Stimulated activated CD8-positive, alpha-beta memory T cell treated with anti-CD3 and anti-CD28 coated beads, Interleukin-4, amount 100 ng/mL, for 1 hour (primary cell): ENCODE results near the gene PLXNB1.

ENCODE experiments used
- DNase-seq, 2 donors: peaks; one replicate each; pipeline ENCODE4 v3.0.0-alpha.2; 2020; ENCODE audit warnings: low read depth in 2 of 2, low spot score in 1 of 2

The PLXNB1 gene

DNA sequence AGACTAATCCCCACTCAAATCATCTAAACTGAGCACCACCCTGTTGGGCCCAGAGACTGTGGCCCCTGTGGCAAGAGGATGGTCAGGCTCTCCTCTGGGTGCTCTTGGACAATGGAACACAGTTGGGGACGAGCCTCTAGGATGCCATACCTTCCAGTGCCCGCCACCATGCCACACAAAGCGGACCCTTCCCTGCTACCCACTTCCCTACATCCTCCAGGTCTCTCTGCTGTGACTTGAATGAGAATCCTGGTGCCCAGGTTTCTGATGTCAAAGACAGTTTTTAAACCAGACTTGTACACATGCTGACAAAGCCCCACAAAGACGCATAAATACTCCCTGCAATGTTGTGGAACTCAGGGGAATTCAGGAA, 5.3 kb upstream of the PLXNB1 start:
- DNase-seq, result no peak

DNA sequence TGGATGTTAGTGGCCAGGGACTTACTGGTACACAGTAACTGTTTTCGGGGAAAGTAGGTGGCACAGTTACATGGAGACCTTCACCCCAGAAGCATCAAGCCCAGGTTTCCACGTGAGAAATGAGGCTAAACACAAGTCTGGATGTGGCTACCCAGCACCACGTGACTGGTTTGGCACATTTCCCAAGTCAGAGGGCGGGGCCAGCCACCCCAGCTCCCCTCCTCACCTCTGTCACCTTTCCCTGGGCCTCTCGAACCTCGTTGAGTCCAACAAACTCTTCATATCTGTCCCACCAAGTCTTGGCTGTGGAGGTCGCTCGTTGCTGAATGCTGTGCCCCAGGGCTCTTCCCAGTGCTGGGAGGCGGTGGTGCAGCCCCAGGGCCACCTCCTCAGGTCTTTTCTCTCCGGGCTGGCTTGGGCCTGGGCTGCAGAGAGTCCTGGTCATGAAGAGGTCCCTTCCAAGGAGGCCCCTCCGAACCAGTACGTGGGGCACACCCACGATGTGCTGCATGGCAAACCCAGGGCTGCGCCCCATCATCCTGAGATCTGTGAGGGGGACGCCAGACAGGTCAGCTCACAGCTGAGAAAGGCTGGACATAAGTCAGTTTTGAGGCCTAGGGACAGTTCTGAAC, 4.8 kb upstream of the PLXNB1 start:
- no peak for DNase-seq

DNA sequence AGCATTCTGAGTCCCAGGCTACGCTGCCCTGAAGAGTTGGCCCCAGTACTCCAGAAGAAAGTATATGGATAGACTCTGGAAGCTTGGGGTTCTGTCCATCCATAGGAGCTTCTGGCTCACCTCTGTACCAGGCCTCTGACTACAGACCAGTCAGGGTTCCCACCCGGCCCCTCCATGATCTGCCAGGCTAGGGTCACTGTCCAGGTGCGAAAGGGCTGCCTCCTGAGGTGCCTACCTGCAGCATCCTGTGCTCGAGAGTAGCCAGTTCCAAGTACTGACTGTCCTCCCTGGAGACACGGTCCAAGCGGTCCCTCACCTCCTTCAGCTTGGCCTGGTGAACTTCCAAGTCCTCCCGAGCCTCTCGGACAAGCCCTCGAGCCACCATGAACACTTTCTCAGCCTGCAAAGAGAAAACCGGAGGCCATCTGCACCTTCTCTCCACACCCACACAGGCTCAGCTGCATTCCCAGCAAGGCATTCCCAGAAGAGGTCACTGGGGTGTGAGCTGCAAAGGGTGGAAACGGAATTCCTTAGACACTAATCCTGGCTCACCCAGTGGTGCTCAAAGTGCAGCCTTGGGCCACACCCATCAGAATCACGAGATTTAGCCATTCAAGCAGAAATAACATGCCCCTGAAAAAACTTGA, 3.7 kb upstream of the PLXNB1 start:
- DNase-seq, result no peak

DNA sequence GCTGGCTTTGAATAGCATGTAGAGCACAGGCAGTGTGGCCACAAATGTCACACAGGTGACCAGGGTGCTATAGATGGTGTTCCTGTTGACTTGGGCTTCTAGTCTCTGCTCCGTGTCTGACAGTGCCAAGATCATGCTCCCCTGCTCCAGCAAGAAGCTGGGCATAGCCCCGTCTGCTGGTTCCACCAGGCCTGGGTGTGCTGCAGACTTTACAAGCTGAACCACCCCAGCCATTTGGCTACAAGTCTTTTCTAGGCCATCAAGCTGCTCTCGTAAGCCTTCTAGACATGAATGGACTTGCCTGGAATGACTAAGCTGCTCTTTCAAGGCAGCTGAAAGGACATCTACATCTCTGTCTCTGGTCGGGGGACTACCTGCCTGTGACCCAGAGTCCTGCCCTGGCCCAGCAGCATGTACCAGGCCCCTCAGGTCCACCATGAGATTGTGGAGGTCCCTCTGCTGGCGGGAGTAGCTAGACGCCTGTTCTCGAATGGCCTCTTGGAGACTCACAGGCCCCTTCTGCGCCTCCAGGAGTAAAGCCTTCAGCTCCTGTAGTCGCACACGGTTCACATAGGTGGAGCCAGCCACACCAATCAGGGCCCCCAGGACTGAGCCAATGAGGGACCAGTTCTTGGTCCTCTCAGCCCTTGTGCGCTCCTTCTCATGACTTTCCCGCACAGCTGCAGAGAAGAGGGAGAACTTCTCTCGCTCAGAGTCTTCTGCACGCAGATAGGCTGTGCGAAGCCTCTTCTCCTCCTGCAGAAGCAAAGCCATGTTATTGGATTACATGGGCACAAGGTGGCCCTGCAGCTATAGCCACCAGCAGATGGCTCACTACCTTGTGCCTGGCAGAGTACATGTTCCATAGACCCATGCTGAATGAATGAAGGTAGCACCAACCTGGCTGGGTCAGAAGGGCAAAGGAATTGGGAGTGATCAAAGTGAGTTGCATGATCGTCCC, 2.8 kb upstream of the PLXNB1 start:
- no peak for DNase-seq

DNA sequence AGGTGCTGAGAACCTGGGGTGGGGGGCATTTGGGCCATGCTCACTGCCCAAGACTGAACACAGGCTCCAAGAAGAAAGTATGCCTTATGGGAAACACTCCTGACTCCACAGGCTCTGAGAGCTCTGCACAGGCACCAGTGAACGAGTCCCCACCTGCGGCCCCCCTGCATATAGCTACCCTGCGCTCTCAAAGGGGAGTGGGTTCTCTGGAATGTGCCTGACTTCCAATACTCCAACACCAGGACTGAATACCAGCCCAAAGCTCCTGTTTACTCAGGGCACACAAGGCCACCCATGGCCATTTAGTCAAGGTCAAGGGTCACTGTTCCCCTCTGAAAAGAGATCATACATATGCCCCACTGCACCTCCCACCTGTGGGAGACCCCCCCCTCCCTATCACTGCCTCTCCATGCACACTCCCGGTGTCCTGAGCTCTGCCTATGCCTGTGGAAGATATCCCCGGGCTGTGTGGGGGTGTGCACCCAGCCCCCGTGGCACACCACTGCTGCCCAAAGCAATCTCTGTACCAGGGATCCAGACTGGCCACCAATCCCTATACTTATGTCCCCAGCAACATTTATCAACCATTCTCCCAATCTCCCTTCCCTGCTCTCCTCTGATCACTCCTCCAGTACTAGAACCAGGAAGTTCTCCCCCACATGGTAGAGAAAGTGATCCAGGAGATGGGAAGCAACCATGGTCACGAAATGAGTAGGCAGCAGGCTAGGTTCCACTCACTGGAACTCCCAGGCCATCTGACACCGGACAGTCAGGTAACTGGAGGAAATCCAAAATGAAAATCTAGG, 1.5 kb upstream of the PLXNB1 start:
- no peak for DNase-seq

DNA sequence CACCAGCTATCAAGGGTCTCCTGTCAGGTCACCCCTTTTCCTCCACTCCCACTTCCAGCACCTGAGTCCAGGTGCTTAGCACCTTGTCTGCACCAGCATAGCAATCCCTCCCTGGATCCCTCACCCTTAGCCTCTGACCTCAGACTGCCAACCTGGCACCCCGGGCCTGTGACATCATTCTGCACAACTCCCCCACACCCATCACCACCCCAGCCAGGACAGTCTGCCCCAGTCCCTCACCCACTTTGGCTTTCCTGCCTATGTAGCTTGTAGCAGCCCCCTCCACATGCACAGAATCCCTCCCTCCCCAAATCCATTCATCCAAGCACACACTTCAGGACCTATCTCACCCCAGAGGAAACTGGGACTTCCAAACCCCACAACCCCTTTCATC, 819 bp upstream of the PLXNB1 start:
- no peak for DNase-seq

DNA sequence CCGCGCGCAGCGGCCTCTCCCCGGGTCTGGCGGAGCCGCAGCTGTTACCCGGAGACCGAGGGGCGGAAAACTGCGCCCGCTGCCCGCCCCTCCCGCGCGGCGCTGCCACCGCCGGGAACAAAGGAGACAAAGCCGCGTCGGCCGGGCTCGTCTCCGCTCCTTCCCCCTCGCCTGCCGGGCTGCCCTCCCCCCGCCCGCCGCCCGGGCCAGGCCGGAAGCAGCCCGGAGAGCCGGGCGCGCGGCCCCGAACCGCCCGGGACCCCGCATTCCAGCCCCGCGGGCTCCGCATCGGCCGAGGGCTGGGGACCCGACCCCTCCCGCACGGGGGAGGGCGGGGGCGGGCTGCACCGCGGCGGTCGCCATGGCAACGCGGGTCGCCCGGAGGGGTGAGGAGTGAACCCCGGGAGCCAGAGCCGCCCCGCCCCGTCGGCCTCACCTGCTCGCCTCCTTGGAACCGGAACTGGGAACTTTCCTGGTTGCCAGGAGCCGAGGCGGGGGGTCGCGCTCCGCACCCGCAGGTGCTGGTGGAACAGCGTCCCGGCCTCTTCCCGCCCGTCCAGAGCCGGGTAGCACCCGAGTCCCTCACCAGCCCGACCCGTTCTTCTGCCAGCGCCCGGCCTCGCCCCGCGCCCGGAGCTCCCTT, 448 bp downstream of the PLXNB1 start:
- peak in 1 of 2 donors; percentile 34 for DNase-seq

DNA sequence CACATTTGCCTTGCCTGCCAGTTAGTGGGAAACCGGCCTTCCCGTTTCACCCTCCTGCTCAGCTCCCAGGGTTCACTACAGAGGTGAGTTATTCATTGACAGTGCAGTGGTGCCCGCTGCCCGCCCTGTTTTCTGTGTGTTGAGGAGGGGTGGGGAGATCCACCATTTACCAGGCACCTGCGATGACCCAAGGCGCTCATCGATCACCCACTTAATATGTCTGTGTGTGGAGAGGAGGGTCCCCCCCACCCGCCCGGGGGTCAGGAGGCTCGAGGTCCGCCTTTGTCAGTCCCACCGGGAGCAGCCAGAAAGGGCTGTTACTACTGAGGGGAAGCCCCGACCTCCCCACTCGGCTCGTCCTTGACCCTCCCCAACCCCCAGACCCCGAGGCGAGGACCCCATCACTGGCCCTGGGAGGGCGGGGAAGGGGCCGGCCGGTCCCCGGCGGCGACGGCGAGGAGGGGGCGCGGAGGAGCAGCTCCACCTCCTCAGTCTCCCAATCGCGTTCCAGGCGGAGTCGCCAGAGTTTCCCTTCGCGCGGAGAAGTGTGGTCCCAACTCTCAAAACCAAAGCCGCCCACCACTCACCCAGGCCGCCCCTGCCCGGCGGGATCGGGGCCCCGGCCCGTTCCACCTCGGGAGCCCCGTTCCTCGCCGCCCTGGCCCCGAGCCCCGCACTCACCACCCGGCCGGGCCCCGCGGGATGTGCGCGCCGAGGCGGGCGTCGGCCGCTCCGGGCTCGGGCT, 1.1 kb downstream of the PLXNB1 start:
- DNase-seq, result no peak

DNA sequence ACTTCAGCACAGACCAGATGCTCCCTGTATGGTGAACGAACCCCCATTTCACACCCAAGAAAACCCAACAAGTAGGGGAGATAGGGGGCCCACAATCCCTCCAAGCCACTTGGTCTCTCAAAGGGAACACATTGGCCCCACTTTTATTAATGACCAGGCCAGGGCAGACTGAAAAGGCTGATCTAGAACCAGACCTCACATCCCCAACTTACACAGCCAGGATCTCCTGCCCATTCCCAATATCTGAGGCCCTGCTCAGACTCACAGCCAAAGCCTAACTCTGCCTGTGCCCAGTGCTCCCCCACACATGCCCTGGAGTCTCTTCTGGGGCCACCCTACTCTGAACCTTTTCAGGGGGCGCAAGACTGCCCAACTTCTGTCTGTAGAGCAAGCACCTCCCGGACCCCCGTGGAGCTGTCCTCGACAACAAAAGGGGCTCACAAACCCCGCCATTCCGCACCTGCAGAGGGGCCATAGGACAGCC, 1.8 kb downstream of the PLXNB1 start:
- no peak for DNase-seq

DNA sequence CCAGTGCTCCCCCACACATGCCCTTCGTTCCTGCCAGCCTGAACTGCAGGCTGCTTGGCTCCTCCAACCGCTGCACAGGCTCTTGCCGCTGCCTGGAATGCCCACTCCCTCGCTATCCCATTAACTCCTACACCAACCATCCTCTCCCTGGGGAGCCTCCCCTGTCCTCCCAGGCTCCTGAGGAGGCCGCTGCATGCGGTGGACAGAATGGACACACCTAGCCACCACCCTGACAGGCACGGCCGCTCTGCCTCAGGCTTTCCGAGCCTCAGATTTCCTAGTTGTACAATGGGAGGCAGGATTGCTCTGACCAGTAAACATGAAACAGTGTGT, 2.3 kb downstream of the PLXNB1 start:
- DNase-seq, result no peak

DNA sequence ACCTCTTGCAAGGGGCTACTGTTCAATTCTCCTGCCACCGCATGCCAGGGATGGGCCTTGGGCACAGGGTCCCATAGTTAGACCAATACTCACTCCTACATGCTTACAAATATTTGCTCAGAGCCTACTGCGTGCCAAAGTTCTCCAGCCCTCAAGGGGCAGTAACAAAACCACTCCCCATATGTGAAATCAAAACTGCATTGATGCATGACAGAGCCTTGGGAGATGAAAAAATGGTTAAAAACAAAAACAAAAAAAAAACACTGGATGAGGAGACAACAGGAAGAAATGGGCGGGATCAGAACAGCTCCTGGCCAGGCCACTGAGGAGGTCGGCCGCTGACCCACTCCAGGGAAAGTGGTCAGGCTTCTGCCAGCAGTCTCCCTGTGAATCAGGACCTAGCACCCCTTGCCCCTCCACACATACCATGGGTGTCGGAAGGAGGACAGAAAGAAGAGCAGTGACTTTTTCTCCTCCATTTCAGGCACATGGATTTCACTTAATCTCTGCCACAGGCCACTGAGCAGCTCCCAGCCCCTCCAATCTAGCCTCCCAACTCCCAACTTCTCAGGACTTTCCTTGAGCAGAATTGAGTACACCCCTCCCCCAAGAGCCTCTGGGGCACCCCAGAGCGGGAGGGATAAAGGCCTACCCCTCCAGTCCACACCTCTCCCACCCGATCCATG, 2.8 kb downstream of the PLXNB1 start:
- DNase-seq, result no peak

DNA sequence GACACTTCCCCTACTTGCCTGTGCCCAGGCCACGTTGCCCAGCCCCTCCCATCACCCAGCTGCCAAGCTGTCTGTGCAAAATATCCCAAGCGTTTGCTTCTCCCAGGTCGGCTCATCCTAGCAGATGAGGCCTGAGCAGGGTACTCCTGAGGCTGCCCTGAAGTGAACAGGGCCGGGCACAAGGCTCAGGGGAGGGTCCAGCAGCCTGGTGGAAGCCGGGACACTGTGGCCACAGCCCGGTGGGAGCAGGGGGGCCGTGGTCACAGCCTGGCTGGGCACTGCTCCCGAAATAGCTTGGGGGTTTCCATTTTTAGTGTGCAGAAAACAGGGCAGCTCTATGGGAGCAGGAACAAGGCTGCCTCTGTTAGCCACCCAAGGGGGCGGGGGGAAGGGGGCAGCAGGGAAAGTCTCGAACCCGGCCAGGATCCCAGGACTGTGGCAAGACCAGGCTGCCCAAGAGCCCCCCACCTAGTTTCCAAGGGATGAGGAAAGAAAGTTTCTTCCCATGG, 3.4 kb downstream of the PLXNB1 start:
- no peak for DNase-seq

DNA sequence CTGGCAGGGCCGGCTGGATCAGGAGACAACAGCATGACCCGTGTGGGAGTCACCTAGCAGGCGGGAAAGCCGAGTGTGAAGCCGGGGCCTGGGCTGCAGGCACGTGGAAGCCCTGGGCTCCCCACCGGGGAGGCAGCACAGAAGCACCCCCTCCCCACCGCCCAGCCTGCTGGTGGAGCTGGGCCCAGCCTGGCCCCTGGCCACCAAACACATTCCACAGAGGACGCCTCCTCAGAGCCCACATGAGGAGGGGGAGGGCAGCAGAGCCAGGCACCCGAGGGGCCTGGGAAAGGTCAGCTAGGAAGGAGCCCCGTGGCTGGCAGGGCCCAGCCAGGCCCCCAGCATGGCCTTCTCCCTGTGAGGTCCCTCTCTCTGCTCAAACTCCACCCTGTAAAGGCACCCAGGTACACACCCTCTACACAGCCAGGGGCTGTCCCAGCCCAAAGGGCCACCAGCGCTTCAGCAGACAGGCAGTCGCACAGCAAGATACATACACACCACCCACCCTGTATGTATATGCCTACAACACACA, 4.5 kb downstream of the PLXNB1 start:
- no peak for DNase-seq

DNA sequence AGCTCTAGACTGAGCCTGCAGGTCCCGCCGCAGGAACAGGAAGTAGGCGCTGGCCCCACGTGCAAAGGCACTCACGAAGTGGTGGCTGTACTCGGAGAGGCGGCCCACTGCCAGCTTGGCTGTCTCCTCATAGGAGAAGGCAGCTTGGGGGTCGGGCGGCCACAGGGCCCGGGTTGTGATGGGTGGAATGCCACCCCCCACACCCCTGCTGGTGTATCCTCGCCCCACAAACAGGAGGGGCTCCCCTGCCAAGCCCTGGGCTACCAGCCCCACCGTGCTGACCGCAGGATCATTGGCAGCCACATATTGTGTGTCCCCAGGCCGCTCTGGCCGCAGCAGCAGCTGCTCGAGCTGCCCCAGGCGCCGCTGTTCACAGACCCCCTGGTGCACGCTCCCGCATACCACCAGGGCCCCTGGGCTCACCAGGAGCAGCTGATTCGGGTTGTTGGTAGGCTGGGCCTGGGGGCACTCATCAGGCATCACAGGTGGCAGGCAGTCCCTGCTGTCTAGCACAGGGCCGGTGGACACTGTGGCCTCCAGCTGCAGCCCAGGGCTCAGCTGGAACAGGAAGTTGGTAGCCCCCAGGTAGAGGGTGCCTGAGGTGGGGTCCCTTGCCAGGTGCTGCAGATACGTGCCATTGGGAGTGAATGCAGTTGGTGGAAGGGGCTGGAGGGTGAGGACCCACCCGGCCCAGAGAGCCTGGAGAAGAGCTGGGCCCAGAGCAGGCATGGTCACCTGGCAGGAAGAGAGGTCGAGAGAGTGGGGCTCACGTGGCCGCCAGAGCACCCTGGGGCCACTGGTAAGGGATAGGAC, 5.8 kb downstream of the PLXNB1 start:
- DNase-seq, result no peak

DNA sequence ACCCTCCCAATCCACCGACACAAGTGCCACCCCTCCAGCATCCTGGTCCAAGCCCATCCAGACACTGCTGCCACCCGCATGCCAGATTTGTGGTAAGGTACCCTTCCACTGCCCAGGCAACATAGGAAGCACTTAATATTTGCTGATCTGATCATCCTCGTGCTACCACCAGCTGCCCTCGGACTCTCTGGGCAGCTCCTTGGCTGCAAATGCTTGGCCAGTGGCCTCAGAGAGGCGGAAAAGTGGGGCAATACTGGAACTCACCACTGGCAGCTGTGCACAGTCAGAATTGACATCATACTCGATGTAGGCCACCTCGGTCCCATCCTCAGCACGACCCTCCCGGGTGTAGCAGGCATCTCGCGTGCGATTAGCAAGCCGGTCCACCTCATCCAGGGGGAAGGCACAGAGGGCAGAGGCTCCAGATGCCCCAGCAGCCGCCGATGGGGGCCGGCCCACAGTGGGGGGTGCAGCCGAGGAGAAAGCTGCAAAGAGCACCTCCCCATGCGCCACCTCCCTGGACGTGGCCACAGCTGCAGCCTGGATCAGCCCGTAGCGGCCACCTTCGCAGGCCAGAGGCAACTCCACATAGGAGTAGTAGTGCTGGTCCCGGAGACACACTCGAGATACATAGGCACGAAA, 6.5 kb downstream of the PLXNB1 start:
- DNase-seq, result no peak

DNA sequence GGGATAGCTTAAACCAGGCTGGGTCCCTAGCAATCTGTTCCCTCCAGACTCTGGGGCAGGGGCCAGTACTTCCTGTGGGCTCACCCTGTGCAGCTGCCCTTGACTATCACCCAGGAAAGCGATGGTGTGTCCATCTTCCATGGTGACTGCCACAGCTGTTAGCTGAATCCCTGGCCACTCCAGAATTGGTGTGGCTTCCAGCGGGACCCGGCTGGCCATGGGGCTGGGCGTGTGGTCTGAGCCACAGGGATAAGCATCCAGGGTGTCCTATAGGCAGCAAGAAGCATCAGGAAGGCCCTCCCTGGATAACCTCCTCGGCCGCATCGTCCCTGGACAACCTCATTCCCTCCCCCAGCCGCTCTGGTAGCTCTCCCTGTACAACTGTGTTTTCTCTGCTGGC, 7.2 kb downstream of the PLXNB1 start:
- no peak for DNase-seq

DNA sequence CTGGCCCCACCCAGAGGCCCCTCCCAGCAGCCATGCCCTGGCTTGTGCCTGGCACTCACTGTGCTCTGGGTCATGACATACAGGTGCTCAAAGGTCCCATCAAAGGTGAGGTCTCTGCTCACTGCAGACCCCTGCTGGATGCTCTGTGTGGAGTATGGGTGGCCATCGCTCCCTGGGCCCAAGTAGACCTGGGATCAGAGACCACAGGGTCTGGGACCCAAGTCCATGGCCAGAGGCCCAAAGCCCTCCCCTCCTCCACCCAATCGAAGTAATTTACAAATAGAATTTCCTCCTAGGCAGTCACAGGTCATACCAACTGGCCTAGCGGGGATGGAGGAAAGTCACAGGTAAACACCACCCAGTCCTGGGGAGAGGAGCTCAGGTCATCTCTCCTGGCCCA, 7.6 kb downstream of the PLXNB1 start:
- no peak for DNase-seq

DNA sequence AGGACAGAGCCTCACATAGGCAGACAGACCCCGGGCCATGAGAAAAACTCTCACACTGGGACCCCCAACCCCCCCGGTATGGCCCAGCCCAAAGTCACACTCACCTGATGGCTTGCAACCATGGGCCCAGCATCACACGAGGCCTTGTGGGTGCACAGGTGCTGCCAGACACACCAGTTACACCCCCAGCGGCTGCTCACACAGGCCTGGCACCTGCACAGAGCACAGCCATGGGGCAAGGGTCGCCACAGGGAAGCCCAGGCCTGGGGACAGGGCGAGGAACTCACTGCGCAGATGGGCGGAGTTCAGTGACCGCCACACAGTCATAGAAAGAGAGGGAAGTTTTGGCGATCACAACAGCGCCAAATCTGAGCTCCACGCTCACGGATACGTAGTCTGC, 9.3 kb downstream of the PLXNB1 start:
- no peak for DNase-seq
